ENCODE results near the gene TMEM184C. TPM values are rescaled to one million over a fixed set of nuclear protein-coding genes. Genes with fewer than 3 reads are reported as not detected.

Gene TMEM184C
- total RNA-seq, 1 experiment from 2014 or later: 43.7 TPM

- Mint-ChIP-seq H3K4me3 (no peak overlapping the region), H3K27me3 (ENCODE audit: low read depth) (no peaks in the 10 kb centered on the region), H3K9me3 (0 out of 2 replicates have a peak, but pooled peaks cover 3% of the 10 kb centered on the region), H3K36me3 (no peaks in the 10 kb centered on the region), H3K27ac (no peak overlapping the region), H3K4me1 (peaks cover 10% of the 10 kb centered on the region)
- ChIA-PET CTCF (interaction anchor here (0.6 to 1.5 kb wide), 3 partner anchors 65 to 157 kb away, joined by 3 to 6 read pairs (median 5); no protein-coding TSS in a partner anchor), POLR2A (interaction anchor here (1.4 kb wide), 1 partner anchor 93 kb away, joined by 3 read pairs; the partner anchor contains the start of gene TMEM184C)
- DNase-seq (ENCODE audit: low spot score): no peak
- no peak for ATAC-seq
- no peak for TF ChIP-seq PRDM15 (CRISPR knock-in tag; IDR thresholded peaks at IDR 0.05)
- TF ChIP-seq NR1H2 (CRISPR knock-in tag; IDR thresholded peaks at IDR 0.05): no peak
- no peak for TF ChIP-seq ZNF396 (CRISPR knock-in tag; IDR thresholded peaks at IDR 0.05; ENCODE audit: borderline replicate concordance)
- TF ChIP-seq ESRRA (CRISPR knock-in tag; IDR thresholded peaks at IDR 0.05; ENCODE audit: borderline replicate concordance): no peak
- TF ChIP-seq, protein P1, sequence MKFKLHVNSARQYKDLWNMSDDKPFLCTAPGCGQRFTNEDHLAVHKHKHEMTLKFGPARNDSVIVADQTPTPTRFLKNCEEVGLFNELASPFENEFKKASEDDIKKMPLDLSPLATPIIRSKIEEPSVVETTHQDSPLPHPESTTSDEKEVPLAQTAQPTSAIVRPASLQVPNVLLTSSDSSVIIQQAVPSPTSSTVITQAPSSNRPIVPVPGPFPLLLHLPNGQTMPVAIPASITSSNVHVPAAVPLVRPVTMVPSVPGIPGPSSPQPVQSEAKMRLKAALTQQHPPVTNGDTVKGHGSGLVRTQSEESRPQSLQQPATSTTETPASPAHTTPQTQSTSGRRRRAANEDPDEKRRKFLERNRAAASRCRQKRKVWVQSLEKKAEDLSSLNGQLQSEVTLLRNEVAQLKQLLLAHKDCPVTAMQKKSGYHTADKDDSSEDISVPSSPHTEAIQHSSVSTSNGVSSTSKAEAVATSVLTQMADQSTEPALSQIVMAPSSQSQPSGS (CRISPR knock-in tag; IDR thresholded peaks at IDR 0.05; ENCODE audit: borderline replicate concordance, low read depth): no peak
- no peak for TF ChIP-seq E2F1 (CRISPR knock-in tag; IDR thresholded peaks at IDR 0.05)
- TF ChIP-seq ETV6 (CRISPR knock-in tag; IDR thresholded peaks at IDR 0.05): no peak
- TF ChIP-seq, protein P2, sequence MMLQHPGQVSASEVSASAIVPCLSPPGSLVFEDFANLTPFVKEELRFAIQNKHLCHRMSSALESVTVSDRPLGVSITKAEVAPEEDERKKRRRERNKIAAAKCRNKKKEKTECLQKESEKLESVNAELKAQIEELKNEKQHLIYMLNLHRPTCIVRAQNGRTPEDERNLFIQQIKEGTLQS (CRISPR knock-in tag; conservative IDR thresholded peaks at IDR 0.05): no peak
- no peak for TF ChIP-seq ZNF138 (CRISPR knock-in tag; conservative IDR thresholded peaks at IDR 0.05)
- no peak for TF ChIP-seq GTF2I (CRISPR knock-in tag; conservative IDR thresholded peaks at IDR 0.05)
Observed at GRCh38 chr4:147709999-147710398, 92.8 kb downstream of the TMEM184C start.

DNA sequence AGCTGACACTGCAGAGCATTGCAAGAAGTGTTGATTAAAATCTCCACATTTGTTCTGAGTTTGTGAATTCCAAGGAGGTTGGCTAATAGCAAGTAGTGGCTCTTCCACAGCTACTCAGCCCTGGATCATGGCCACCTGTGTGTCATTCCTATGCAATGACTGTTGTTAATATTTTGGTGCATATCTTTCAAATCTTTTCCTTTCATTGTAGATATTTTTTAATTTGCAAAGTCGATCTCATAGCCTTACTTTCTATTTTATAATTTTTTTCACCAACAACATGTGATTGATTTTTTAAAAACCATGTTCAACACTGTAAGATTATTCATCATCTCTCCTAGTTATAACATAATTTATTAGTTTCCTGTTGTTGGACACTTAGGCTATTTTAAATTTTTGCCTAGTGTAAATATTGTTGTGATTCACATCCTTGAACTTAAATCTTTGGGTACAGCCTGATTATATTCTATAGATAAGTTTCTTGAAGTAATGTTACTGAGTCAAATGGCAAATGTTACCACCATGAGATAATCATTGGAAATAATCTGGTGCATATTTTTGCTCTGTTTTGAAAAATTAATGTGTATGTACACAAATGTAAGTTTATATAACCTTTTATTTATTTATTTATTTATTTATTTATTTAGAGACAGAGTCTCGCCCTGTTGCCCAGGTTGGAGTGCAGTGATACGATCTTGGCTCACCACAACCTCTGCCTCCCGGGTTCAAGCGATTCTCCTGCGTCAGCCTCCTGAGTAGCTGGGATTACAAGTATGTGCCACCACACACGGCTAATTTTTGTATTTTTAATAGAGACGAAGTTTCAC, 97.6 kb downstream of the TMEM184C start:
- Mint-ChIP-seq H3K27me3 (ENCODE audit: low read depth) (no peaks in the 10 kb centered on the region), H3K27ac (no peak overlapping the region), H3K4me3 (no peak overlapping the region), H3K4me1 (no peaks in the 10 kb centered on the region), H3K36me3 (no peaks in the 10 kb centered on the region), H3K9me3 (0 out of 2 replicates have a peak, but pooled peaks cover 3% of the 10 kb centered on the region)
- ATAC-seq (no peak), DNase-seq (ENCODE audit: low spot score) (no peak)
- no peak for TF ChIP-seq USF1 (CRISPR knock-in tag; IDR thresholded peaks at IDR 0.05)
- 0 out of 2 replicates have a peak, but pooled peaks have one; percentile 3 for TF ChIP-seq HMGA2 (CRISPR knock-in tag; IDR thresholded peaks at IDR 0.05)
- ChIA-PET CTCF (interaction anchor here (0.5 kb wide), 1 partner anchor 120 kb away, joined by 3 read pairs; no protein-coding TSS in a partner anchor), POLR2A (no interaction called here)

DNA sequence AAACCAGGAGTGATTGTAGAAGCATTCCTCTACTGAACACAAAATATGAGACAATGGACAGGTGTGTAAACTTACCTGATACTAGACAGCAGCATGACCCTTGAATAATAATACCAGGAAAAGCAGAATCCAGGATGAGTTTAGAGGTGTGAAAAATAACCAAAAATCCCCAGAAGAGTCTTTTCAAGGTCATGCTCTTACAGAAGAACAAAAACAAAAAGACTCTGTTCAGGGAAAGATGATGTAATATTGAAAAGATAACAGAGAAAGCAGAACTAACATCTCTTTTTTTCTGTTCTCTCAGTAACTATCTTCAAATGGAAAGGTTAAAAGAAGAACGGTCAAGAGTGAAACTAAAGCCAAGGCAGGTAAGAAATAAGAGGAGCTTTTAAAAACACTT, 100.7 kb downstream of the TMEM184C start:
- Mint-ChIP-seq H3K36me3 (no peaks in the 10 kb centered on the region), H3K27me3 (ENCODE audit: low read depth) (no peaks in the 10 kb centered on the region), H3K4me3 (no peak overlapping the region), H3K9me3 (no peaks in the 10 kb centered on the region), H3K27ac (no peak overlapping the region), H3K4me1 (no peaks in the 10 kb centered on the region)
- DNase-seq (ENCODE audit: low spot score) (no peak), ATAC-seq (no peak)
- ChIA-PET CTCF (interaction anchor here (2.2 kb wide), 1 partner anchor 149 kb away, joined by 9 read pairs; no protein-coding TSS in a partner anchor), POLR2A (no interaction called here)
- no peak for TF ChIP-seq ESRRA (CRISPR knock-in tag; IDR thresholded peaks at IDR 0.05; ENCODE audit: borderline replicate concordance)
- TF ChIP-seq ZNF512 (CRISPR knock-in tag; IDR thresholded peaks at IDR 0.05; ENCODE audit: borderline replicate concordance): no peak
- no peak for TF ChIP-seq ZMAT4 (CRISPR knock-in tag; IDR thresholded peaks at IDR 0.05)
- TF ChIP-seq PRRX2 (CRISPR knock-in tag; IDR thresholded peaks at IDR 0.05): no peak
- no peak for TF ChIP-seq ATF6 (CRISPR knock-in tag; IDR thresholded peaks at IDR 0.05)
- no peak for TF ChIP-seq TCF7 (CRISPR knock-in tag; IDR thresholded peaks at IDR 0.05; ENCODE audit: low read depth)
- no peak for TF ChIP-seq RELA (CRISPR knock-in tag; IDR thresholded peaks at IDR 0.05; ENCODE audit: borderline replicate concordance)

All from WTC11 (cell line).